Measurements from ENCODE around the gene SORBS1.

- TF ChIP-seq CTCF (conservative IDR thresholded peaks at IDR 0.05; ENCODE audit: low read depth, low read length): no peak
- no peak for TF ChIP-seq EZH2 (IDR thresholded peaks at IDR 0.05; ENCODE audit: low read length, unreplicated experiment)
- no peak for TF ChIP-seq EZH2phosphoT487 (IDR thresholded peaks at IDR 0.05; ENCODE audit: borderline replicate concordance, low read length)
Observed at GRCh38 chr10:95539560-95540284, 21.4 kb downstream of the SORBS1 start.
